ENCODE results near the gene PUS3.

The PUS3 gene

GRCh38 chr11:125925247-125925740 lies 22.3 kb upstream of the PUS3 start:
- ChIA-PET CTCF (interaction anchor here (0.8 kb wide), 1 partner anchor 17 kb away, joined by 3 read pairs; no protein-coding TSS in a partner anchor), POLR2A (no interaction called here)
- no peak for TF ChIP-seq FOXM1 (IDR thresholded peaks at IDR 0.05; ENCODE audit: borderline replicate concordance)
- no peak for TF ChIP-seq LEF1 (IDR thresholded peaks at IDR 0.05; ENCODE audit: borderline replicate concordance)
- no peak for TF ChIP-seq ELF4 (IDR thresholded peaks at IDR 0.05)
- TF ChIP-seq SUZ12 (IDR thresholded peaks at IDR 0.05): no peak
- no peak for TF ChIP-seq BHLHE40 (IDR thresholded peaks at IDR 0.05; ENCODE audit: borderline replicate concordance)
- TF ChIP-seq FOXA1 (IDR thresholded peaks at IDR 0.05): no peak
- no peak for TF ChIP-seq TARDBP (IDR thresholded peaks at IDR 0.05)
- no peak for TF ChIP-seq NFRKB (IDR thresholded peaks at IDR 0.05)
- TF ChIP-seq ZNF384 (IDR thresholded peaks at IDR 0.05): no peak
- no peak for TF ChIP-seq HDGF (IDR thresholded peaks at IDR 0.05; ENCODE audit: borderline replicate concordance)
- TF ChIP-seq FOXK2 (IDR thresholded peaks at IDR 0.05): no peak
- TF ChIP-seq CTBP1 (IDR thresholded peaks at IDR 0.05; ENCODE audit: borderline replicate concordance): no peak
- DNase-seq (ENCODE audit: extremely low spot score): no peak

DNA sequence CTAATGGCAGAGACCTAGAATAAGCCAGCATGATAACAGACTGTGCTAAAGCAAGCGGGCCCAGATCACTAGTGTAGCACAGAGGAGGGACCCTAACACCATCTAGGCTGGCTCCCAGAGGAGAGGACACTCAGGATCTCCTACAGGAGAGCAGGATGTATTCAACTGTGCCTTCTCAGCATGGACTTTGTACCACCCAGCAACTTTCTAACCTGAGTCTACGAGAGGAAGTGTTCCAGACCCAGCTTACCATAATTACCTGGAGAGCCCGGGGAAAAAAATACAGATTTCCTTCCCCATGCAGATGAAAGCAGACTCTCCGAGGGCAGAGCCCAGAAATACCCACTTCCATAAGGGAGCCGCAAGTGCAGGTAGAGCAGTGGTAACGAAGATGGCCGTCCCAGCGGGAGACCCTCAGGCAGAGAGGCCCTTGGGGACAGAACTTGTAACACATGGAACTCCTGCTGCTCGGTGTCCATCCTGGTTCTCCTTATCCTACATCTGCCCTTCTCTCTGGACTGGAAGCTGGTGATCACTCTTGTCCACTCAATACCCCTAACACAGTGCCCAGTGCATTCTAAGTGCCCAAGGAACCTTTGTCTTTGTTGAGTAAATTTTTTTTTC lies 21.5 kb upstream of the PUS3 start:
- TF ChIP-seq SUZ12 (IDR thresholded peaks at IDR 0.05) (no peak), LEF1 (IDR thresholded peaks at IDR 0.05; ENCODE audit: borderline replicate concordance) (no peak), PKNOX1 (IDR thresholded peaks at IDR 0.05) (no peak), FOXA1 (IDR thresholded peaks at IDR 0.05) (no peak), FOXM1 (IDR thresholded peaks at IDR 0.05; ENCODE audit: borderline replicate concordance) (no peak), TARDBP (IDR thresholded peaks at IDR 0.05) (no peak), L3MBTL2 (conservative IDR thresholded peaks at IDR 0.05) (no peak), FOXK2 (IDR thresholded peaks at IDR 0.05) (no peak), ZNF384 (IDR thresholded peaks at IDR 0.05) (no peak), CTBP1 (IDR thresholded peaks at IDR 0.05; ENCODE audit: borderline replicate concordance) (no peak), HDGF (IDR thresholded peaks at IDR 0.05; ENCODE audit: borderline replicate concordance) (no peak), BHLHE40 (IDR thresholded peaks at IDR 0.05; ENCODE audit: borderline replicate concordance) (no peak)
- CTCF ChIA-PET: no interaction called here
- no peak for DNase-seq (ENCODE audit: extremely low spot score)
- POLR2A ChIA-PET: no interaction called here

DNA sequence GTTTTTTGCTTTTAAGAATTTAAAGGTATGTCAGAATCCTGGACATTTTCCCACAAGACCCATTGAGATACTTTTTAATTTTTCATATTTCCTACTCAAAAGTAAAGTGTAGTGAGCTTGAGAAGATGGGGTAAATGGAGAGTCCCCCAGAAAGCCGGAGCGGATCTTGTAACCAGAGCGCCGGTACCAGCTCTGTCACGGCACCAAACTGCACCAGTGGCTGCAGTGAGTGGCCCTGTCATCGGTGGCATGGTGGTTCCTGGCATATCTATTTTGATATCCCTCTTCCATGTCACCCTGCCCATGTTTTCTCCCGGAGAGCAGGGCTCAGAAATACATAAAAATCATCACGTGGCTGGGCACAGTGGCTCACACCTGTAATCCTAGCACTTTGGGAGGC lies 20.6 kb upstream of the PUS3 start:
- ChIA-PET CTCF (interaction anchor here (0.8 to 0.9 kb wide), 2 partner anchors 21 to 270 kb away, joined by 3 read pairs; partner anchors contain the start of gene PUS3), POLR2A (no interaction called here)
- TF ChIP-seq SUZ12 (IDR thresholded peaks at IDR 0.05): no peak
- TF ChIP-seq FOXM1 (IDR thresholded peaks at IDR 0.05; ENCODE audit: borderline replicate concordance): no peak
- no peak for TF ChIP-seq ELF4 (IDR thresholded peaks at IDR 0.05)
- TF ChIP-seq L3MBTL2 (conservative IDR thresholded peaks at IDR 0.05): no peak
- no peak for TF ChIP-seq TARDBP (IDR thresholded peaks at IDR 0.05)
- no peak for TF ChIP-seq ARNT (IDR thresholded peaks at IDR 0.05)
- TF ChIP-seq FOXK2 (IDR thresholded peaks at IDR 0.05): no peak
- TF ChIP-seq SP1 (IDR thresholded peaks at IDR 0.05): no peak

GRCh38 chr11:125923012-125923579 lies 20.1 kb upstream of the PUS3 start:
- POLR2A ChIA-PET: no interaction called here
- CTCF ChIA-PET: interaction anchor here (0.8 to 0.9 kb wide), 2 partner anchors 20 to 271 kb away, joined by 3 read pairs; partner anchors contain the start of gene PUS3

More for the DNA sequence above, 20.6 kb upstream of the PUS3 start:
- DNase-seq (ENCODE audit: extremely low spot score): no peak

GRCh38 chr11:125922156-125922555 lies 19.1 kb upstream of the PUS3 start:
- TF ChIP-seq PKNOX1 (IDR thresholded peaks at IDR 0.05): no peak
- TF ChIP-seq ARNT (IDR thresholded peaks at IDR 0.05): no peak
- TF ChIP-seq L3MBTL2 (conservative IDR thresholded peaks at IDR 0.05): no peak
- no peak for TF ChIP-seq SP1 (IDR thresholded peaks at IDR 0.05)
- TF ChIP-seq SUZ12 (IDR thresholded peaks at IDR 0.05): no peak
- TF ChIP-seq ZNF384 (IDR thresholded peaks at IDR 0.05): no peak
- no peak for TF ChIP-seq ELF4 (IDR thresholded peaks at IDR 0.05)
- TF ChIP-seq FOXK2 (IDR thresholded peaks at IDR 0.05): no peak
- TF ChIP-seq TARDBP (IDR thresholded peaks at IDR 0.05): no peak
- TF ChIP-seq FOXM1 (IDR thresholded peaks at IDR 0.05; ENCODE audit: borderline replicate concordance): no peak
- no peak for TF ChIP-seq NFRKB (IDR thresholded peaks at IDR 0.05)
- TF ChIP-seq LEF1 (IDR thresholded peaks at IDR 0.05; ENCODE audit: borderline replicate concordance): no peak
- no peak for TF ChIP-seq CTBP1 (IDR thresholded peaks at IDR 0.05; ENCODE audit: borderline replicate concordance)
- no peak for TF ChIP-seq BHLHE40 (IDR thresholded peaks at IDR 0.05; ENCODE audit: borderline replicate concordance)
- no peak for TF ChIP-seq HDGF (IDR thresholded peaks at IDR 0.05; ENCODE audit: borderline replicate concordance)
- TF ChIP-seq FOXA1 (IDR thresholded peaks at IDR 0.05): no peak
- DNase-seq (ENCODE audit: extremely low spot score): no peak
- ChIA-PET POLR2A (no interaction called here), CTCF (interaction anchor here (0.9 kb wide), 1 partner anchor 271 kb away, joined by 3 read pairs; no protein-coding TSS in a partner anchor)

More at GRCh38 chr11:125923012-125923579, 20.1 kb upstream of the PUS3 start:
- TF ChIP-seq PKNOX1 (IDR thresholded peaks at IDR 0.05): no peak
- DNase-seq (ENCODE audit: extremely low spot score): peak; percentile 81

GRCh38 chr11:125921042-125921441 lies 18.0 kb upstream of the PUS3 start:
- TF ChIP-seq L3MBTL2 (conservative IDR thresholded peaks at IDR 0.05) (no peak), BHLHE40 (IDR thresholded peaks at IDR 0.05; ENCODE audit: borderline replicate concordance) (no peak), FOXK2 (IDR thresholded peaks at IDR 0.05) (no peak), FOXA1 (IDR thresholded peaks at IDR 0.05) (no peak), SUZ12 (IDR thresholded peaks at IDR 0.05) (no peak), ARNT (IDR thresholded peaks at IDR 0.05) (no peak), CTBP1 (IDR thresholded peaks at IDR 0.05; ENCODE audit: borderline replicate concordance) (no peak), ZNF384 (IDR thresholded peaks at IDR 0.05) (no peak), LEF1 (IDR thresholded peaks at IDR 0.05; ENCODE audit: borderline replicate concordance) (no peak), TARDBP (IDR thresholded peaks at IDR 0.05) (no peak), NFRKB (IDR thresholded peaks at IDR 0.05) (no peak), ELF4 (IDR thresholded peaks at IDR 0.05) (no peak), FOXM1 (IDR thresholded peaks at IDR 0.05; ENCODE audit: borderline replicate concordance) (no peak), HDGF (IDR thresholded peaks at IDR 0.05; ENCODE audit: borderline replicate concordance) (no peak)
- CTCF ChIA-PET: no interaction called here
- DNase-seq (ENCODE audit: extremely low spot score): no peak
- POLR2A ChIA-PET: no interaction called here
